Measurements from ENCODE around the gene ERAL1. TPM values are rescaled to one million over a fixed set of nuclear protein-coding genes. Genes with fewer than 3 reads are reported as not detected.

The ERAL1 gene
- total and polyA plus RNA-seq, 2 of the 8 experiments (the other 6 are each of a cell fraction or from before 2014, with no cell fraction given): 67.8 to 122 TPM

- TF ChIP-seq, protein P1, sequence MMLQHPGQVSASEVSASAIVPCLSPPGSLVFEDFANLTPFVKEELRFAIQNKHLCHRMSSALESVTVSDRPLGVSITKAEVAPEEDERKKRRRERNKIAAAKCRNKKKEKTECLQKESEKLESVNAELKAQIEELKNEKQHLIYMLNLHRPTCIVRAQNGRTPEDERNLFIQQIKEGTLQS (IDR thresholded peaks at IDR 0.05; ENCODE audit: insufficient read depth, low read depth, low read length): no peak
- TF ChIP-seq, protein P2, sequence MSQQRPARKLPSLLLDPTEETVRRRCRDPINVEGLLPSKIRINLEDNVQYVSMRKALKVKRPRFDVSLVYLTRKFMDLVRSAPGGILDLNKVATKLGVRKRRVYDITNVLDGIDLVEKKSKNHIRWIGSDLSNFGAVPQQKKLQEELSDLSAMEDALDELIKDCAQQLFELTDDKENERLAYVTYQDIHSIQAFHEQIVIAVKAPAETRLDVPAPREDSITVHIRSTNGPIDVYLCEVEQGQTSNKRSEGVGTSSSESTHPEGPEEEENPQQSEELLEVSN (IDR thresholded peaks at IDR 0.05): no peak
These were observed 12.5 kb downstream of the ERAL1 start (continued) for GRCh38 chr17:28867276-28867675.

Data from H1 (cell line).